Upper lobe of left lung (tissue), 4 donors: ENCODE data around the gene DSE.

Experiments used
- CTCF ChIP-seq, 6 experiments: fragments of 450-650 bp in 4 of 6; fragments of 200-600 bp in 2 of 6; sonication (generic) in 2 of 6; IDR thresholded peaks; one replicate each; pipeline ENCODE4 v1.5.1; 2016 to 2019; ENCODE audit warnings: antibody characterized with exemption in 6 of 6
- EP300 ChIP-seq, 4 donors: sonication (generic); formaldehyde crosslinking; IDR thresholded peaks; one replicate each; pipeline ENCODE4 v1.5.1; 2017; ENCODE audit warnings: antibody characterized with exemption in 4 of 4, control low read depth in 2 of 4
- POLR2A ChIP-seq, 4 donors: fragments of 450-650 bp; IDR thresholded peaks; one replicate each; pipeline ENCODE4 v1.5.1; 2016 to 2017; ENCODE audit warnings: antibody characterized with exemption in 4 of 4, mild to moderate bottlenecking in 2 of 4
- POLR2AphosphoS5 ChIP-seq, 2 donors: sonication (generic); formaldehyde crosslinking; IDR thresholded peaks; one replicate each; pipeline ENCODE4 v1.5.1; 2017; ENCODE audit warnings: antibody characterized with exemption in 2 of 2

- TF ChIP-seq CTCF (IDR thresholded peaks at IDR 0.05) (no peak), POLR2AphosphoS5 (IDR thresholded peaks at IDR 0.05) (no peak), POLR2A (IDR thresholded peaks at IDR 0.05) (no peak), EP300 (IDR thresholded peaks at IDR 0.05) (no peak)
These were observed 104.4 kb downstream of the DSE start for GRCh38 chr6:116475141-116475540.
